ENCODE results near the gene SPPL2B.

DNA sequence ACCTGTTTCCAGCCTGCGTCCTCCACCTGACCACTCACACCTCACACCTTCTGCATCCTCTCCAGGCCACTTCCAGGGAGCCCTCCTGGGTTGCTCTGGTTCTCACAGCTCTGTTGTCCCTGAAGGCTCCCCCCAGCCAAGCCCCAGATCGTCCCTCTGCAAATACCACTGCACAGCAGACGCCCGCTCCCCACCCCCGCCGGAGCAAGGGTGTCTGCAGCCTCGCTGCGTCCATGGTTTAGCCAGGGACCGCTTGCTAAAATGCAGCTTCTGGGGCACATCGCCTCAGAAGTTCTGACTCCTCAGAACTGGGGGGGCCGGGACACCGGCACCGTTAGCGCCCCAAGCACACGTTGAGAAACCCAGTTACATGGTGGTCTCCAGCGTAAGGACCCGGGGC, 21.5 kb upstream of the SPPL2B start:
- TF ChIP-seq, protein P1, sequence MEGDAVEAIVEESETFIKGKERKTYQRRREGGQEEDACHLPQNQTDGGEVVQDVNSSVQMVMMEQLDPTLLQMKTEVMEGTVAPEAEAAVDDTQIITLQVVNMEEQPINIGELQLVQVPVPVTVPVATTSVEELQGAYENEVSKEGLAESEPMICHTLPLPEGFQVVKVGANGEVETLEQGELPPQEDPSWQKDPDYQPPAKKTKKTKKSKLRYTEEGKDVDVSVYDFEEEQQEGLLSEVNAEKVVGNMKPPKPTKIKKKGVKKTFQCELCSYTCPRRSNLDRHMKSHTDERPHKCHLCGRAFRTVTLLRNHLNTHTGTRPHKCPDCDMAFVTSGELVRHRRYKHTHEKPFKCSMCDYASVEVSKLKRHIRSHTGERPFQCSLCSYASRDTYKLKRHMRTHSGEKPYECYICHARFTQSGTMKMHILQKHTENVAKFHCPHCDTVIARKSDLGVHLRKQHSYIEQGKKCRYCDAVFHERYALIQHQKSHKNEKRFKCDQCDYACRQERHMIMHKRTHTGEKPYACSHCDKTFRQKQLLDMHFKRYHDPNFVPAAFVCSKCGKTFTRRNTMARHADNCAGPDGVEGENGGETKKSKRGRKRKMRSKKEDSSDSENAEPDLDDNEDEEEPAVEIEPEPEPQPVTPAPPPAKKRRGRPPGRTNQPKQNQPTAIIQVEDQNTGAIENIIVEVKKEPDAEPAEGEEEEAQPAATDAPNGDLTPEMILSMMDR (IDR thresholded peaks at IDR 0.05): no peak
- TF ChIP-seq POLR2A (IDR thresholded peaks at IDR 0.05): no peak
